ENCODE measurements around the gene CELF2.

The CELF2 gene

GRCh38 chr10:11209830-11210181 is 192.1 kb downstream of the CELF2 start:
- no peak overlapping the region for H3K4me3 ChIP-seq (replicated peaks; ENCODE audit: low read depth, low read length)

GRCh38 chr10:11210211-11210922 is 192.7 kb downstream of the CELF2 start:
- no peak for DNase-seq (ENCODE audit: low read depth)
- H3K4me3 ChIP-seq (replicated peaks; ENCODE audit: low read depth, low read length) = no peak overlapping the region
- TF ChIP-seq CTCF (IDR thresholded peaks at IDR 0.05; ENCODE audit: low read length, missing control alignments) = no peak

More at GRCh38 chr10:11209830-11210181, 192.1 kb downstream of the CELF2 start:
- no peak for TF ChIP-seq CTCF (IDR thresholded peaks at IDR 0.05; ENCODE audit: low read length, missing control alignments)
- no peak for DNase-seq (ENCODE audit: low read depth)

- no peak for DNase-seq (ENCODE audit: low read depth)
- H3K4me3 ChIP-seq (replicated peaks; ENCODE audit: low read depth, low read length) = no peak overlapping the region
- TF ChIP-seq CTCF (IDR thresholded peaks at IDR 0.05; ENCODE audit: low read length, missing control alignments) = no peak
These were observed 194.8 kb downstream of the CELF2 start for GRCh38 chr10:11212288-11213085.

- H3K4me3 ChIP-seq (replicated peaks; ENCODE audit: low read depth, low read length) = no peak overlapping the region
- DNase-seq (ENCODE audit: low read depth) = no peak
- TF ChIP-seq CTCF (IDR thresholded peaks at IDR 0.05; ENCODE audit: low read length, missing control alignments) = no peak
These were observed 195.5 kb downstream of the CELF2 start for GRCh38 chr10:11213137-11213536.

- TF ChIP-seq CTCF (IDR thresholded peaks at IDR 0.05; ENCODE audit: low read length, missing control alignments) = no peak
- DNase-seq (ENCODE audit: low read depth) = no peak
- H3K4me3 ChIP-seq (replicated peaks; ENCODE audit: low read depth, low read length) = no peak overlapping the region
These were observed 196.7 kb downstream of the CELF2 start for GRCh38 chr10:11214407-11214806.

- H3K4me3 ChIP-seq (replicated peaks; ENCODE audit: low read depth, low read length) = no peak overlapping the region
- TF ChIP-seq CTCF (IDR thresholded peaks at IDR 0.05; ENCODE audit: low read length, missing control alignments) = no peak
- no peak for DNase-seq (ENCODE audit: low read depth)
These were observed 197.8 kb downstream of the CELF2 start for GRCh38 chr10:11215471-11215870.
